Vagina (tissue), 2 donors: Measurements from ENCODE around the gene EML6. TPM values are rescaled to one million over a fixed set of nuclear protein-coding genes. Genes with fewer than 3 reads are reported as not detected.

ENCODE experiments used
- DNase-seq, 2 donors: peaks; one replicate each; pipeline ENCODE4 v3.0.0-alpha.2; 2017; ENCODE audit errors: extremely low spot score in 2 of 2
- H3K27ac ChIP-seq: fragments of 200-600 bp; sonication (generic); one replicate; pipeline ENCODE4 v1.5.1; 2019
- H3K27me3 ChIP-seq: fragments of 200-600 bp; sonication (generic); one replicate; pipeline ENCODE4 v1.5.1; 2019
- H3K36me3 ChIP-seq, 2 donors: fragments of 200-600 bp; sonication (generic); one replicate each; pipeline ENCODE4 v1.5.1; 2017 to 2019
- H3K4me1 ChIP-seq: fragments of 200-600 bp; sonication (generic); one replicate; pipeline ENCODE4 v1.5.1; 2019
- H3K4me3 ChIP-seq, 2 donors: fragments of 200-600 bp; sonication (generic); 1 replicate in 1 of 2; 2 replicates in 1 of 2; pipeline ENCODE4 v1.5.1; 2016 to 2019
- H3K9me3 ChIP-seq: fragments of 200-600 bp; sonication (generic); one replicate; pipeline ENCODE4 v1.5.1; 2019
- CTCF ChIP-seq, 3 experiments: fragments of 450-650 bp in 2 of 3; fragments of 200-600 bp in 1 of 3; sonication (generic) in 1 of 3; IDR thresholded peaks; one replicate each; pipeline ENCODE4 v1.5.1; 2017 to 2019; ENCODE audit warnings: antibody characterized with exemption in 3 of 3, mild to moderate bottlenecking in 2 of 3, moderate library complexity in 2 of 3
- POLR2A ChIP-seq, 2 donors: fragments of 450-650 bp; IDR thresholded peaks; one replicate each; pipeline ENCODE4 v1.6.1; 2017; ENCODE audit warnings: antibody characterized with exemption in 2 of 2, mild to moderate bottlenecking in 2 of 2, moderate library complexity in 2 of 2
- POLR2AphosphoS5 ChIP-seq, 2 donors: sonication (generic); formaldehyde crosslinking; IDR thresholded peaks; one replicate each; pipeline ENCODE4 v1.9.0; 2017; ENCODE audit warnings: antibody characterized with exemption in 2 of 2, mild to moderate bottlenecking in 2 of 2, low read depth in 1 of 2; ENCODE audit not compliant: insufficient read depth in 1 of 2
- intact Hi-C: fragments of 100-400 bp; cut with DNase I; formaldehyde crosslinking; loops from one replicate; pipeline ENCODE4 v1.15.1; 2023
- total RNA-seq: library from RNA; depleted of rRNA; stranded (reverse); fragments of >200 nt; gene quantifications from one replicate; pipeline ENCODE4 v1.2.3, GENCODE V29; 2016

Gene EML6
- total RNA-seq, 1 donor from 2014 or later, result 1.7 TPM

GRCh38 chr2:54969295-54969939 lies 246.0 kb downstream of the EML6 start:
- H3K27me3 ChIP-seq, result no peaks in the 10 kb centered on the region

GRCh38 chr2:54969940-54970338 lies 246.5 kb downstream of the EML6 start:
- no peak overlapping the region for H3K4me3 ChIP-seq
- no peak for DNase-seq
- TF ChIP-seq CTCF (IDR thresholded peaks at IDR 0.05) (no peak), POLR2A (IDR thresholded peaks at IDR 0.05) (no peak), POLR2AphosphoS5 (IDR thresholded peaks at IDR 0.05; ENCODE audit: insufficient read depth in 1 of 2, low read depth in 1 of 2) (no peak)
- no peaks in the 10 kb centered on the region for H3K36me3 ChIP-seq
- no peaks in the 10 kb centered on the region for H3K9me3 ChIP-seq
- no peak overlapping the region for H3K27ac ChIP-seq
- H3K27me3 ChIP-seq, result no peaks in the 10 kb centered on the region
- intact Hi-C loops, result no loop called here
- H3K4me1 ChIP-seq, result peaks cover 35% of the 10 kb centered on the region

More at GRCh38 chr2:54969295-54969939, 246.0 kb downstream of the EML6 start:
- Histone ChIP-seq H3K4me1 (peaks cover 32% of the 10 kb centered on the region), H3K9me3 (no peaks in the 10 kb centered on the region), H3K36me3 (no peaks in the 10 kb centered on the region), H3K27ac (no peak overlapping the region), H3K4me3 (no peak overlapping the region)
- no peak for DNase-seq
- intact Hi-C loops, result no loop called here
- no peak for TF ChIP-seq CTCF (IDR thresholded peaks at IDR 0.05)
- TF ChIP-seq POLR2AphosphoS5 (IDR thresholded peaks at IDR 0.05; ENCODE audit: insufficient read depth in 1 of 2, low read depth in 1 of 2), result no peak
- no peak for TF ChIP-seq POLR2A (IDR thresholded peaks at IDR 0.05)

- no peak for DNase-seq
- Histone ChIP-seq H3K4me3 (no peak overlapping the region), H3K27ac (peak overlapping the region; percentile 29), H3K4me1 (peaks cover 72% of the 10 kb centered on the region), H3K36me3 (no peaks in the 10 kb centered on the region), H3K9me3 (no peaks in the 10 kb centered on the region), H3K27me3 (no peaks in the 10 kb centered on the region)
- intact Hi-C loops, result no loop called here
- TF ChIP-seq POLR2AphosphoS5 (IDR thresholded peaks at IDR 0.05; ENCODE audit: insufficient read depth in 1 of 2, low read depth in 1 of 2), result no peak
- no peak for TF ChIP-seq CTCF (IDR thresholded peaks at IDR 0.05)
- no peak for TF ChIP-seq POLR2A (IDR thresholded peaks at IDR 0.05)
Measured at GRCh38 chr2:54975175-54975574, 251.7 kb downstream of the EML6 start.

- Histone ChIP-seq H3K4me1 (peaks cover 78% of the 10 kb centered on the region), H3K27ac (peak overlapping the region; percentile 50), H3K36me3 (no peaks in the 10 kb centered on the region), H3K9me3 (no peaks in the 10 kb centered on the region), H3K4me3 (no peak overlapping the region), H3K27me3 (no peaks in the 10 kb centered on the region)
- intact Hi-C loops, result no loop called here
- TF ChIP-seq POLR2AphosphoS5 (IDR thresholded peaks at IDR 0.05; ENCODE audit: insufficient read depth in 1 of 2, low read depth in 1 of 2) (no peak), CTCF (IDR thresholded peaks at IDR 0.05) (no peak), POLR2A (IDR thresholded peaks at IDR 0.05) (no peak)
- no peak for DNase-seq
Measured at GRCh38 chr2:54975598-54976492, 252.4 kb downstream of the EML6 start.
